ENCODE data around the gene MEA1.
"Not testable (repeated sequence)": the region's sequence is repeated elsewhere in the genome, so short reads cannot be mapped to it uniquely, and the experiment has no call there.

The MEA1 gene

DNA sequence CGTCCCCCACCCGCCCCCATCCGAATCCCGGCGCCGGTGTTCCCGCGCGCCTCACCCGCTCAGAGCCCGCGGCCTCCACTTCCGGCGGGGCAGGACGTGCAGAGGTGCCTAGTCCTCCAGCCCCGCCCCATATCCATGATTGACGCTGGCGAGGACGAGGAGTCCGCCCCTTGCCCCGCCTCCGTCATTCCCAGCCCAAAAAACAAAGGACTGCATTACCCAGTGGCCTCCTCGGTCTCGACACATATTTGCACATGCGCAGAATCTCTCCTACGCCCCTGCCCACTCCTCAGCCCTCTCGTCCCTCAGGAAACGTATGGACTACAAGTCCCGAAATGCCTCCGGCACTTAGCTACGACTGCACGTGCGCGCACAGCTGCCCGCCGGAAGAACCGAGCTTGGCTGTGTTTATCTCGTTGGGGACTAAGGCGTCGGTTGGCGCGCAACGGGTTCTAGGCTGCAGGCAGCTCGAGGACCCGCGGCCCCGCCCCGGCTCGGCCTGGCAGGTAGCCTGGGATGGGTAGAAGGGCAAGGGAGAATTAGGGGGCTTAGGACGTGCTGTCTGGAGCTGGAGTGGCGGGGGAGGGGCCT is at the start of gene MEA1, which contains the start of gene KLHDC3:
MEA1 (minus strand) TSS at position 104 of the 591 bp plus-strand sequence. CDS start 133 bp downstream, outside the sequence.
KLHDC3 (plus strand) TSS at position 407 of the 591 bp plus-strand sequence. CDS start 2,944 bp downstream, outside the sequence.
- peak; percentile 100 for DNase-seq (ENCODE audit: low spot score)

DNA sequence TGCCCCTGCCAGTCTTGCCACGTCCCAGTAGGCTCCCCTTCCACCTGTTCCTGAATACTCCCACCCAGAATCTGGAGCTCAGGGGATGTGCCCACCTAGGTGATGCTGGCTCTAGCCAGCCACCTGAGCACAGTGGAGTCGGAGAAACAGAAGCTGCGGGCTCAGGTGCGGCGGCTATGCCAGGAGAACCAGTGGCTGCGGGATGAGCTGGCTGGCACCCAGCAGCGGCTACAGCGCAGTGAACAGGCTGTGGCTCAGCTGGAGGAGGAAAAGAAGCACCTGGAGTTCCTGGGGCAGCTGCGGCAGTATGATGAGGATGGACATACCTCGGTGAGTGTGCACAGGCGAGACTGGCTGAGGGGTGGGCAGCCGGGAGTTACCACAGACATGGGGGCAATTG is 49.1 kb upstream of the MEA1 start:
- DNase-seq (ENCODE audit: low spot score): no peak

DNA sequence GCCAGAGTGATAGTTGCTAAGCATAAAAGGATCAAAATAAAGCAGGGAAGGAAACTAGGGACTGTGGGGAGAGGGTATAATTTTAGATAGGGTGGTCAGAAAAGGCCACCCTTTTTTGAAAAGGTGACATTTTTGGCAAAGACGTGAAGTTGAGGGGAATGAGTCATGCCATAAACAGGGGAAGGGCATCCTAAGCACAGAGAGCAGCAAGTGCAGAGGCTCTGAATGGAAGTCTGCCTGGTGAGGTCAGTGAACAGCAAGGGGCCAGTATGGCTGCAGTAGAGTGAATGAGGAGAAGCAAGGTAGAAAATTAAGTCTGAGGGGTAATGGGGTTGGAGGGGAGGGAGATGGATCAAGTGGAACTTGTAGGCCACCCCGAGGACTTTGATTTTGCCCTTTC is 48.1 kb upstream of the MEA1 start:
- no peak for DNase-seq (ENCODE audit: low spot score)

GRCh38 chr6:43060755-43061633 is 47.2 kb upstream of the MEA1 start:
- no peak for DNase-seq (ENCODE audit: low spot score)

- no peak for DNase-seq (ENCODE audit: low spot score)
These were observed 46.4 kb upstream of the MEA1 start for GRCh38 chr6:43060034-43060754.

DNA sequence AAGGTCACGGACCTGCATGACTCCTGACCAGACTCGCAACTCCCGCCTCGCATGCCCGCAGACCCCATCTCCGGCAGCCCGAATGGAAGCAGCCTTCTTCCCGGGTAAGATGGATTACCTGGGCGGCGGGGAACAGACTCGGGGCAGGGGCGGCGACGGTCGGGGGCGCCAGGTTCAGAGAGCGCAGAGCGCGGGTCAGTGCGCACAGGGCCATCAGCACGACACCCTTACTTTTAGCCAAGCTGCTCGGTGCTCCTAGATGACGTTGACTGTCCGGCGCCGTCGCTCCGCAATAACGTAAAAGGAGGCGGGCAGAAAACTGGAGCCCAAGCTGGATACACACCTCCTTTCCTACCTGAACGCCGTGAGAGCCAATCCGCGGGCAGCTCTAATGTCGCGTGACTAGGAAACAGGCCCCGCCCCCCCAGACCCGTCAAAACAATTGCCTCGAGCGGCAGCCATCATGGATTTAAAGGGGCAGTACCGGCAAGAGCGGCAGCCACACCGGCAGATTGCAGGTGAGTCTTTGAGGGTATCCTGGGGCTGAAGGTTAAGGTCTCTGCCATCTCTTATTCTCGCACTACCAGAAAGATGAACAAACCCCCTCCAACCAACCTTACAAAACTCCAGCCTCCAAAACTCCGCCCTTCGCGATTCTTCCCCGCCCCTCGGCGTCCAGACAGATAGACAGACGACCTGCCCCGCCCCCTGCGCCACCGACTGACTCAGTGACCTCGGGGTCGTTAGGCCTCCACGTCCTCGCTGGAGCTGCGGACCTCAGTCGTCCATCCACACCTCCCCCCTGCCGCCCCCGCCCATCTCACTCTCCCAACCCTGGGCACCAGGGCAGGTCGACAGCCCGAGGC is 45.7 kb upstream of the MEA1 start, which contains the start of the genes KLC4 and MRPL2:
KLC4 (plus strand) TSS at position 464 of the 866 bp plus-strand sequence. CDS start 1,705 bp downstream, outside the sequence.
MRPL2 (minus strand) TSS at position 267 of the 866 bp plus-strand sequence; CDS start at position 214, 53 bp downstream.
- peak; percentile 99 for DNase-seq (ENCODE audit: low spot score)

DNA sequence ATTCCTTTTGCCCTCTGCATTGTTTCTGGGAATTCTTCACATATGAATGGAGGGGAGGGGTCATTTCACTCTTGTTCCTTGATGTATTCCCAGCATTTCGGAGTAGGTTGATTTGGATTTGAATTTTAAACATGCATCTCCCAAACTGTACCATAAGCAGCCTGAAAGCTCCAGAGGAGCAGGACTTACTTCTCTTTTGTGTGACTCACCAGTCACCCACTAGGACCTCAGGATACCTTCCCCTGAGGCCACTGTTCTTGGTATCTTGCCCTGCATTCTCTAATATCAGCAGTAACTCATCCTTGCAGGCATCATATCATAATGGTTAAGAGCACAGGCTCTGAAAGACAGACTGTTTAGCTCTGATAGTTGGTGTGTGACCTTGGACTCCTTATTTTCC is 44.8 kb upstream of the MEA1 start:
- DNase-seq (ENCODE audit: low spot score): no peak

DNA sequence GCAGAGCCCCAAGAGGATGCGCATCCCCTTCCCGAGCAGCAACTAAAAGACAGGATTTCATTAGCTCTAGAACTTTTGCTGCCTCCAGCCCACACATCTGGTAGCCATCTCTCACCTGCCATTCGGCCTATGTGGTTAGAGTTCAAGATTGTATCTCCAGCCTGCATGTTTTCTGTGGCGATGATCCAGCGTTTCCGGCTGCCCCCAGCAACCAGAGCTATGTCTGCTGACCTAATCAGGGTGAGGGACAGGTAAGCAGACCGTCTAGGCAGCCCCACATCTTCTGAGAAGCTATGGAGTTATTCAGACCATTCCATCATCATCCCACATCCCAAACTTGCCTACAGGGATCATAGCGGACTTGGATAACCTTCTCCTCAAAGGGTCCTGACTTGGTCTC is 42.2 kb upstream of the MEA1 start:
- DNase-seq (ENCODE audit: low spot score): no peak

- no peak for DNase-seq (ENCODE audit: low spot score)
These were observed 40.6 kb upstream of the MEA1 start for GRCh38 chr6:43054206-43054943.

DNA sequence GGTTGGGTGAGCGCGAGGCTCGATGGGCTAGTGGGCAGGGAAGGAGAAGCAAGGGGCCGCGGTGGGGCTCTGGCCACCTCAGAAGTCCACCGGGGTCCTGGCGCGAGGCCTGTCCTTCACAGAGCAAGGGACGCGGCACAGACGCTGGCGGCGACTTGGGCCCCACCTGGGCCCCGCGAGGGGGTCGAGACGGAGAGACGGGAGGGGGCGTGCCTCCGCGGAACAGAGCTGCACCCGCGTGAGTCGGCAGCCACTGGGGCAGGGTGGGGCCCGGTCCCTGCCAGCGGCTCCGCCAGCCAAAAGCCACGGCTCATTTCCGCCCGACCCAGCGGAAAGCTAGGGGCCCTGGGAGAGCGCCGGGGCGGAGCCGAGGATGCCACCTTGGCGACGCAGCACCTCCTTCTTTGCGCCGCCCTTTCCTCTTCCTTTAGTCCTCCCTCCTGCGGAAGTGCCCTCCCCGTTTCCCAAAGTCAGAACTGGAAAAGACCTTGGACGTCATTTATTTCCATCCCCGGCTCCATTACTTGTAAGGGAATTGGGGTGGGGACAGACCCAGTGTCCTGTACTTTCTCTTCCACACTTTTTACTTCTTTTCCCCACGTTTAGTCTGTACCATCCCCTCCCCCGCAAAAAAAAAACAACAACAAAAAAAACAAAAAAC is 39.9 kb upstream of the MEA1 start, which contains the start of gene CUL7:
CUL7 (minus strand) TSS at position 307 of the 661 bp plus-strand sequence. CDS start 1,063 bp downstream, outside the sequence.
- DNase-seq (ENCODE audit: low spot score): peak; percentile 91

DNA sequence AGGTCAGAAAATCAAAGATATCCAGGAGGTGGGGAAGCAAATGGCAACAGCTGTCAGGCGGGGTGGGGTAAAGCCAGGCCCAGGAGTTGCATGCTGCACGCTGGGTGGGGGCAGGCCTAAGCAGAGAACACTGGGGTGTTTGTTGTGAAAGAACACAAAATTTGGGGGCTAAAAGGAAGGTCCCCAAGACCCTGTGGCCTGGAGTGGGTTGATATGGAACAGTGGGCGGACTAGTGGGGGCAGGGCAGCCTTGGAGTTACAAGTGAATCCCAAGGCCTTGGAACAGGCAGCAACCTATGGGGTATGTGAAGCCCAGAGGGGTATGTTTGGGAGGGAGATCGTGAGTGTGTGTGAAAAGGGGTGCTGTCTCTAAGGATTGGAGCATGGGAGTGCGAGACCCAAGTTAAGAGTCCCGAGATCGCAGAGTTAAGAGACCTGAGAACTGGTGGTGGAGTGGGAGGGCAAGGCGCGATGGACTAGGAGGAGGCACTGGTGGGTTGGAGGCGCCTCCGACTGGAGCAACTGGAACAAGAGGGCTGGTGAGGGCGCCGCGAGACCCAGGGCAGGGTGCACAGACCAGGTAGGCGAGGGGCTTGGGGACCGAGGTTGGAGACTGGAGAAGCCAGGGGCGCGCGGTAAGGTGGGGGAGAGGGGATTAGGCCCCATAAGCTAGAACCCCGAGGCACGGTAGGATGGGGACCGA is 39.2 kb upstream of the MEA1 start:
- DNase-seq (ENCODE audit: low spot score): no peak

DNA sequence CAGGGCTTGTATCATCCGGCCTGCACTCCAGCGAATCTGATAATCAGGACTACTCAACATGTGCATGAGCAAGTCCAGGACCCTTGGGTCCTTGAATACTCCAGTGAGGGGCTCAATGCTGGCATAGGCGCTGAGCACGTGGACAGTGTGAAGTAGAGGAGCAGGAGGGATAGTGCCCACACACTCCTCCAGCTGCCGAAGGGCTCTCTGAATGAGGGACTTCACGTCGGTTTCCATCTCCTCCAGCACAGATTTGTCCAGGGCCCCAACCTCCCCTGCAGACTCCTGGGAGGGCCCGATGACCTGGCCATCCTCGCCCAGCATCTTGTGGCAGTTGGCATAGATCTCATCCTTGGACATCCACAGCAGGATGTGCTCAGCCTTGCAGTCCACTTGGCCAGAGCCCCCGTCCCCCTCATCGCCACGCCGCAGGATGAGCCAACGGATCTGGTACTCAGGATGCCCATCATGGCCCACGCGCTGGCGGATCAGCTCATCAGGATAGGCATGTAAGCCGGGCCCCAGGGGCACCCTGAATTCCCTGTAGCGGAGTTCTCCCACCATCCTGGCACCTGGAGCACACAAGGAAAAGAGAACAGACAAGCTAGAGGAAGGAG is 38.6 kb upstream of the MEA1 start:
- DNase-seq (ENCODE audit: low spot score): no peak

DNA sequence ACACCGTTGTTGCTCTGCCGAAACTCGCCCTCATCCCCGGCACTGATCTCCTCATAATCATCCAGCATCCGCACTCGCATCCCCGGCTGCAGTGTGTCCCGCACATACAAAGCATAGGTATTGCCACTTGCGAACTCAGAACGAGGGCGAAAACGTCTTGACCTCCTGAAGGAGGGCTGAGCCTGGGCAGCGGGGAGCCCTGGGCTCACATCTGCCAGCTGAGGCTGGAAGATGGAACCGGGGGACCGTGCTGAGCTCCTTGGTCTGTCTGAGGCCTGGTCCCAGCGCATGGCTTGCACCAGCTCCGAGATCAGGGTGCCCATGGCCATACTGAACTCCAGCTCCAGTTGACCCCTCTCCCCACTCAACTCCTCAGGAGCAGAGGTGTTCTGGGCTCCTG is 37.2 kb upstream of the MEA1 start:
- no peak for DNase-seq (ENCODE audit: low spot score)

DNA sequence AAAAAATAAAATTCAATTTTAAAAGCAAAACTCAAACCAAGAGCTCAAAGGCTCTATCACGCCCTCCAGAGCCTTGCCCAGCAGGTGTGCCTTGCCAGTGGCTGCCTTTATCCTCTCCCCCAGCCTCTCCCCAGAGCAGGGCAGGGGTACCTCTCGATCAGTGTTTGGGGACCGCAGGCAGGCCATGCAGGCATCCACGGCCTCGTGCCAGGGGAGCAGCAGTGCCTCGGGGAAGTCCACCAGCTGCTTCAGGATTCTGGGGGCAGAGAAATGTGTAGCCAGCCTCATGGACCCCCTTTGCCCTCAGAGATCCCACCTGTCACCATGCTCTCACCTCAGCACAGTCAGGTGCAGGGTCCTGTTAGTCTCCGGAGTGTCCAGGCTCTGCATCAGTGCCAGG is 34.3 kb upstream of the MEA1 start:
- no peak for DNase-seq (ENCODE audit: low spot score)

DNA sequence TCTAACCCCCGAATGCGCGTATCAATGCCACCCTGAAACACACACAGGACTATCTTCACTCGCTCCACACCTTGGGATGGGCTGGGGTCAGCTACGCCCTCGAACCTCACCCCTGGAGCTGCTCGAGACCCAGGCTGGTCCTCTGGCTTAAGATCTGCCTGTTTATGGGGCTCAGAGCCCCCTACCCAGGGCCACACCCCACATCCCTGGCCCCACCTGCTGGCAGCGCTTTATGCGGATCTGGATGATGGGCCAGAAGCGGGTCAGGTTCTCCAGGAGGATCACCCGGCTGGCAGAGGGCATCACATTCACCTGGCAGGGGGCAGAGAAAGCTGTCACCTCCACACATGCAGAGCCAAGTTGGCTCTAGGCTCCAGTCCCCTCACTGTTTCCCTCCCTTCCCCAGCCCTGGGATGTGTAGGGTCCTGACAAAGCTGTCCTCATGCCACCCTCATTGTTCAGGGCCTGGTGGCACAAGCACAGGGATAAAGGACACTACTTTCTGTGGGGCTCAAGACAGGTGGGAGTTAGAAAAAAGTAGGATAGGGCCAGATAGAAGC is 31.7 kb upstream of the MEA1 start:
- DNase-seq (ENCODE audit: low spot score): no peak

GRCh38 chr6:43043310-43043709 is 29.6 kb upstream of the MEA1 start:
- DNase-seq (ENCODE audit: low spot score): no peak

DNA sequence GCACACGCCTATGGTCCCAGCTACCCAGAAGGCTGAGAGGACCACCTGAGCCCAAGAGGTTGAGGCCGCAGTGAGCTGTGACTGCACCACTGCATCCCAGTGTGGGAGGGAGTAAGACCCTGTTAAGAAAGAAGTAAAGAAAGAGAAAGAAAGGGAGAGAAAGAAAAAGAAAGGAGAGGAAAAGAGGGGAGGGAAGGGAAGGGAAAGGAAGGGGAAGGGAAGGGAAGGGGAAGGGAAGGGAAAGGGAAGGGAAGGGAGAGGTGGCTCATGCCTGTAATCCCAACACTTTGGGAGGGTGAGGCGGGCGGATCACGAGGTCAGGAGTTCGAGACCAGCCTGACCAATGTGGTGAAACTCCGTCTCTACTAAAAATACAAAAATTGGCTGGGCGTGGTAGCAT is 27.7 kb upstream of the MEA1 start:
- DNase-seq (ENCODE audit: low spot score): not testable (repeated sequence)

- DNase-seq (ENCODE audit: low spot score): no peak
These were observed 27.0 kb upstream of the MEA1 start for GRCh38 chr6:43040542-43041257.
